NCI-H1092 treated with DMSO at 0.1 percent for 48 hours (cell line): Measurements from ENCODE around the gene TMEM88.
"Not testable (repeated sequence)": the region's sequence is repeated elsewhere in the genome, so short reads cannot be mapped to it uniquely, and the experiment has no call there.

Experiments
- DNase-seq: peaks from one replicate; lab custom pipeline; 2025; lab: John Stamatoyannopoulos, UW

The TMEM88 gene, protein sequence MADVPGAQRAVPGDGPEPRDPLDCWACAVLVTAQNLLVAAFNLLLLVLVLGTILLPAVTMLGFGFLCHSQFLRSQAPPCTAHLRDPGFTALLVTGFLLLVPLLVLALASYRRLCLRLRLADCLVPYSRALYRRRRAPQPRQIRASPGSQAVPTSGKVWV

GRCh38 chr17:7854851-7855659 lies at the start of gene TMEM88:
TMEM88 (plus strand) TSS chr17:7855066; CDS start chr17:7855075, 9 bp downstream.
- no peak for DNase-seq

- no peak for DNase-seq
These were observed 48.3 kb upstream of the TMEM88 start for GRCh38 chr17:7806587-7806986.

- DNase-seq, result no peak
These were observed 47.7 kb upstream of the TMEM88 start for GRCh38 chr17:7807206-7807605.

DNA sequence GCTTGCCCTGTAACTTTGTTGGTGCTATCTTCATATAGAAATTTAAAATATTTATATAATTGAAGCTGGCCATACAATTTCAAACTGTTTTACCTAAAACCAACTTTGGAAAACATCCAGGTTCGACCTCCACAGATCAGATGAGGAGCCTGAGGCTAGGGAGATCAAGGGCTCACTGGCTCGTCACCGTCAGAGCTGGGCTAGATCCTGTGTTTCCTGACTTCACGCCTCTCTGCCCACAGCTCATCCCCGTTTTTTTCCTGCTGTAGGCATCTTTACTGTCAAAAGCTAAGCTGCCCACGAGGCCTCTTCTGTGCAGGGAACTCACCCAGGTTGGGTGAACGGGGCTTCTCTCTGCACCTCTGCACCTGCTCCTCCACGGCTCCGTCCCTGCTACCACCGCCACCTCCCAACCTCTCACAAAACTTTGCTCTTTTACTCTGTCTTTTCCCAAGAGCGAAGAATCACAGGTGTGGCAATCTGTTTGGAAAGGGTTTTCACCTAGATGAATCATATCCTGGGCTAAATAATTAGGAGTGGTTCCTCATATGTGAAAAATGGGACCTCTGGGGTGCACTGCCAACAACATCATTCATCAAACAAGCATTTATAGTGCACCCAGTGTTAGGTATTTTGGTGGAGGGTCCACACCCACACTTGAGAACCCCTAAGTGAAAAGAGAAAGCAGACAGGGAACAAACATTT lies 45.6 kb upstream of the TMEM88 start:
- DNase-seq, result no peak

- DNase-seq, result not testable (repeated sequence)
These were observed 45.0 kb upstream of the TMEM88 start for GRCh38 chr17:7809791-7810343.

DNA sequence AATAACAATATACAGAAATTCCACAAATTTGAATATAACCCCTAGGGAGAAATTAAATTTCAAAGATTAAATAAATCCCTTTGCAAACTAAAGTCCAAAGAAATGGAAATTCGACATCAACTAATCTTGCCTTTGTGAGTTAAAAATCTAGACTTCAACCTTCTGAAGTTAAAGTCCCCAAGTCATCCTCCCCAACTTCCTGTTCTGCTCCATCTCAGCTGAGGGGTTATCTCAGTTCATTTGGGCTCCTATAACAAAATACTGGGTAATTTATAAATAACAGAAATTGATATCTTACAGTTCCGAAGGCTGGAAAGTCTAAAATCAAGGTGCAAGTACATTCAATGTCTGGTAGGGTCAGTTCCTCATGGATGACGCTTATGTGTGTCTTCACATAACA lies 43.6 kb upstream of the TMEM88 start:
- DNase-seq, result no peak

DNA sequence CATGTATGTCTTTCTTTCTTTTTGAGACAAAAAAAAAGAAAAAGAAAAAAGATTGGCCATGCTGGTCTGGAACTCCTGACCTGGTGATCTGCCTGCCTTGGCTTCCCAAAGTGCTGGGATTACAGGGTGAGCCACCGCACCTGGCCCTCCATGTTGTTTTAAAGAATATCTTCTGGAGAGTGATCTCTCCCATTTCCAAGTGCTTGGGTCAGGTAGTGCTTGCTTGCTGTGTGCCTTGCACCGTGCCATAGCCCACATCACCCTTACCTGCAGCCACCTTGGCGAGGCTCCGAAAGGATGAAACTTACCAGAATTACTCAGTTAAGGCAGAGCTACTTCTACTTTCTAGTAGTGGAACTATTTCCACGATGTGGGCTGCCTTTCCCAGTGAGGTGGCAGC lies 39.9 kb upstream of the TMEM88 start:
- DNase-seq, result no peak

DNA sequence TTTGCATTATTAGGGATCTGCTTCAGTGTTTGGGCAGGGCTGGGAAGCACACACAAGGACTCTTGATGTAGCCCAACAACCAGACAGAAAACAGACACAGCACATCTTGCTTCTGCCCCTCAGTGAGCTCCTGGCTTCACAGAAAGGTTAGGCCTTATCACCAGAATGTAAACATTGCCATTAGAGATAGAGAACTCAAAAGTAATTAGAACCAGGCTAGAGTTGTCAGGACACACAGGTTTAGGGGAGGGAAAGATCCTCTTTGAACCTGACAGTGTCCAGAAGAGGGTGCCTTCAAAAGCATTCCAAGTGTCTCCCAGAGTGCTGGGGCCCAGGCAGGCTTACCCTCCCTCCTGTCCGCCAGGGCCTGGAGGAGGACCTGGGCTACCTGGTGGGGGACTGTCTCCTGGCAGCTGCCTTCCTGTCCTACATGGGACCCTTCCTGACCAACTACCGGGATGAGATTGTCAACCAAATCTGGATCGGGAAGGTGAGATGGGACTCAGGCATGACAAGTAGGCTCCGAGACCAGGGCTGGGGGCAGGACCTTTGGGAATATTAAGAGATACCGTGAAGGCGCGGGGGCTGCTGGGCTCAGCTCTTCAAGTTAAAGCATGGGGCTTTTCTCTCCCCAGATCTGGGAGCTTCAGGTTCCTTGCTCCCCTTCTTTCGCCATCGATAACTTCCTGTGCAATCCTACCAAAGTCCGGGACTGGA lies 37.8 kb upstream of the TMEM88 start:
- DNase-seq, result no peak

GRCh38 chr17:7817643-7817964 lies 37.3 kb upstream of the TMEM88 start:
- DNase-seq, result no peak

- no peak for DNase-seq
These were observed 36.8 kb upstream of the TMEM88 start for GRCh38 chr17:7818026-7818425.

GRCh38 chr17:7818746-7819645 lies 35.9 kb upstream of the TMEM88 start:
- no peak for DNase-seq

DNA sequence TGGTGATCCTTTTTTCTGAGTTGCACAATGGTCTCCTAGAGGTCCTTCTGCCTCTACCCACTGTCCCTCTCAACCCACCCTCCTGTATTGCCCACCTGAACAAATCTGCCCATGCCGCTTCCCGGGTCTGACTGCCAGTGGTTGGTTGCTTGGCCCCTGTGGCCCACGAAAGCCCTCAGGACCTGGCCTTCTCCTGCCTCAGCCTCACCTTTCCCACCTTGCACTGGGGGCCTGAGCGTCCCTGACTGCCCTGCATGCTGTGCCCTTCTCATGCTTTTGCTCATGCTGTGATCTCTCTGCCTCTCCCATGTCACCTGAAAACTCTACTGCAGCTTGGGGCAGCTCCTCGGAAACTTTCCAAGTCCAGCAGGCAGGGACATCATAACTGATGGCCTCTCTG lies 34.6 kb upstream of the TMEM88 start:
- no peak for DNase-seq

GRCh38 chr17:7822126-7822525 lies 32.7 kb upstream of the TMEM88 start:
- DNase-seq, result no peak

- no peak for DNase-seq
These were observed 31.3 kb upstream of the TMEM88 start for GRCh38 chr17:7823581-7824001.

GRCh38 chr17:7824021-7824924 lies 30.6 kb upstream of the TMEM88 start:
- DNase-seq, result no peak

DNA sequence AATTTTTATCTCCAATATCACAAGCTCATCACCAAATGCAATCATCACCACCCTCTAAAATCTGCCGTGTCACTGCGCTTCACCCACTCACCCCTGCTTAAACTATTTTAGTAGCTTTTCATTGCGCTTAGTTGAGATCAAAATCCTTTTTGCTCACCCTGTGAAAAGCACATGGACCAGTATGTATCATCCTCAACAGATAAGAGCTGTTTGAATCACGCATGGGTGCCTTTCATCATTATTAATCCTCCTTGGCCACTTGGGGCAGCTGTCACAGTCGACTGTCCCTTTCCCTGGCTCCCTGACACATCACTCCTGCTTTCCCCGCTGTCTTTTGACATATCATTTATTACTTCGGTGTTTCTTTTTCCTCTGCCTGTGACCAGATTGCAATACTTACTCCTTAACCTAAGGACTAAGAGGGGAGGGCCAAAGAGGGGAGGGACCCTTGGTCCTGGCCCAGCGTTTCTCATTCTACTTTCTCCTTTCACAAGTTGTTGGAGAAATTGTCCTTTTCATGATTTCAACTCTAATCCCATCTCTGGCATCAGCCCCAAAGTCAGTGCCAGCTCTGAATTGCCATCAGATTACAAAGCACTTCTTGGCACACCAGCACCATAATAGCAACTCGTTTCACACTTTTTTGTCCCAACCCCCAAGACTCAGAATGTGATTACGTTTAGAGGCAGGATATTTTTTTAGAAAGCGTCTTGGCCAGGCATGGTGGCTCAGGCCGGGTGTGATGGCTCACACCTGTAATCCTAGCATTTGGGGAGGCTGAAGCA lies 29.5 kb upstream of the TMEM88 start:
- DNase-seq, result no peak

DNA sequence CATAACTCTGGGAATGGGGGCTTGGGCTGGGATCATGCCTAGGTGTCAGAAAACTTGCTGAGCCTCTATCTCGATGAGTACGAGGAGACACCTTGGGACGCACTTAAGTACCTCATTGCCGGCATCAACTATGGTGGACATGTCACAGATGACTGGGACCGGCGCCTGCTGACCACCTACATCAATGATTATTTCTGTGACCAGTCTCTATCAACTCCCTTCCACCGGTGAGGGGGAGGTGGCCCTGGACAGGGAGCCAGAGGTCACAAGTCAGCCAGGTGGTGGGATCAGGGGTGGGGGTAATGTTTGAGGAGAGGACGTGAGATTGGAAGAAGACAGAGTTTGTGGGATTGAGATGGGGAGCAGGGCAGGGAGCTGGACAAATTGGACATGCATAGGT lies 24.2 kb upstream of the TMEM88 start:
- no peak for DNase-seq

DNA sequence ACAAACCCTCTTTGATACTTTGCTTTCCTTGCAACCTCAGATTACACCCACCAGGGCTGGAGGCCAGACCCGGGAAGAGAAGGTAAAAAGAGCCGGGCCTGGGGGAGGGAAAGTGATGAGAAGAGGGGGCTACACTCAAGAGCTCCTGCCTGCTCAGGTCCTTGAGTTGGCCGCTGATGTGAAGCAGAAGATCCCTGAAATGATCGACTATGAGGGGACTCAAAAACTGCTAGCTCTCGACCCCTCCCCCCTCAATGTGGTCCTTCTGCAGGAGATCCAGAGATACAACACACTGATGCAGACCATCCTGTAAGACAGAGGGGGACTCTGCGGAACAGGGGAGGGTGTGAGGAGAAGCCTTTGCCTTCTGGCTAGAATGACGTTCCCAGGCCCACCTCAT lies 23.6 kb upstream of the TMEM88 start:
- no peak for DNase-seq

DNA sequence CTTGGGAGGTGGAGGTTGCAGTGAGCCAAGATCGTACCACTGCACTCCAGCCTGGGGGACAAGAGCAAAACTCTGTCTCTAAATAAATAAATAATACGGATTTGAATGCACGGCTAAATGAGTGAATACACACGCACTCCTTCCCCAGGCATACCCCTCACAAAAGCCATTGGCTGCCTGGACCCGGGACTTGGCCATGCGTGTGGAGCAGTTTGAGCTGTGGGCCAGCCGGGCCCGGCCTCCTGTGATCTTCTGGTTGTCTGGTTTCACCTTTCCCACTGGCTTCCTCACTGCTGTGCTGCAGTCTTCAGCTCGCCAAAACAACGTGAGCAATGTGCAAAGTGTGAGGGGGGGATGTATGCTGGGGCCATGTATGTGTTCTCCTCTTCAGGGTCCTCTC lies 22.4 kb upstream of the TMEM88 start:
- DNase-seq, result no peak
